Endothelial cell of umbilical vein (primary cell): ENCODE data around the gene CTNNB1. TPM values are rescaled to one million over a fixed set of nuclear protein-coding genes. Genes with fewer than 3 reads are reported as not detected.

Experiments used
- BruUV-seq: library from RNA; stranded (reverse); fragments of 400-500 nt; replicated peaks from 2 replicates; lab custom pipeline; 2021; lab: Mats Ljungman, UMichigan
- CTCF ChIA-PET: fragments of 300-600, 350-600 bp; sonication (Branson Sonifier 250); formaldehyde crosslinking; loops from one replicate; lab custom pipeline; 2021; ENCODE audit warnings: antibody characterized with exemption, inconsistent platforms; lab: Charles Lee
- POLR2A ChIA-PET: fragments of 300-600, 350-600 bp; sonication (Branson Sonifier 250); formaldehyde crosslinking; loops from one replicate; lab custom pipeline; 2021; ENCODE audit warnings: antibody characterized with exemption, inconsistent platforms; lab: Charles Lee
- DNase-seq: peaks from one replicate; pipeline ENCODE4 v3.0.0-alpha.2; 2011; ENCODE audit warnings: low read depth, low spot score
- FAIRE-seq: peaks from 2 replicates; lab custom pipeline; 2011; peaks lifted over from hg19 to GRCh38; lab: Jason Lieb, UNC
- H2AFZ ChIP-seq: 2 replicates; pipeline ENCODE4 v1.6.0; 2012; ENCODE audit warnings: low read depth, low read length, control low read depth, inconsistent platforms
- H3K27ac ChIP-seq: 2 replicates; pipeline ENCODE4 v1.5.1; 2011; ENCODE audit warnings: low read depth, mild to moderate bottlenecking, control low read depth, low read length, moderate library complexity; ENCODE audit not compliant: insufficient read depth
- H3K27me3 ChIP-seq, 2 experiments: 2 replicates each; pipeline versions ENCODE4 v1.6.0 to v1.6.1; 2011; ENCODE audit warnings: low read length in 2 of 2, mixed read lengths in 1 of 2; ENCODE audit not compliant: control insufficient read depth in 2 of 2, insufficient read depth in 2 of 2
- H3K36me3 ChIP-seq, 2 experiments: 2 replicates in 1 of 2; 3 replicates in 1 of 2; pipeline ENCODE4 v1.5.1; 2011; ENCODE audit warnings: low read length in 2 of 2, mild to moderate bottlenecking in 1 of 2, moderate library complexity in 1 of 2; ENCODE audit not compliant: control insufficient read depth in 2 of 2, insufficient read depth in 2 of 2; ENCODE audit errors: extremely low read depth in 1 of 2
- H3K4me1 ChIP-seq: 3 replicates; pipeline ENCODE4 v1.5.1; 2011; ENCODE audit warnings: mild to moderate bottlenecking, low read length; ENCODE audit not compliant: control insufficient read depth, insufficient read depth; ENCODE audit errors: extremely low read depth
- H3K4me2 ChIP-seq: 2 replicates; pipeline ENCODE4 v1.6.1; 2011; ENCODE audit warnings: low read length, control low read depth, mixed read lengths; ENCODE audit not compliant: insufficient read depth
- H3K4me3 ChIP-seq, 3 experiments: fragments of 200-600 bp in 1 of 3; sonication (generic), shearing (Covaris generic) in 1 of 3; replicated peaks in 1 of 3; 2 replicates each; pipeline ENCODE4 v1.5.1; 2011 to 2016; ENCODE audit warnings: control low read depth in 3 of 3, low read length in 3 of 3, mild to moderate bottlenecking in 2 of 3, inconsistent platforms in 1 of 3, low read depth in 1 of 3, moderate library complexity in 1 of 3; ENCODE audit not compliant: insufficient read depth in 1 of 3
- H3K79me2 ChIP-seq: 2 replicates; pipeline ENCODE4 v1.6.0; 2012; ENCODE audit warnings: low read length, inconsistent platforms; ENCODE audit not compliant: control insufficient read depth, insufficient read depth
- H3K9ac ChIP-seq: replicated peaks from 2 replicates; pipeline ENCODE3; 2011; ENCODE audit warnings: low read length, control low read depth; ENCODE audit not compliant: insufficient read depth; ENCODE audit errors: extremely low read depth
- H3K9me1 ChIP-seq: replicated peaks from 3 replicates; pipeline ENCODE4 v1.6.0; 2011; ENCODE audit warnings: mild to moderate bottlenecking, low read length; ENCODE audit not compliant: control insufficient read depth, insufficient read depth; ENCODE audit errors: extremely low read depth
- H3K9me3 ChIP-seq: replicated peaks from 2 replicates; pipeline ENCODE4 v1.5.1; 2012; ENCODE audit warnings: low read length, inconsistent platforms; ENCODE audit not compliant: control insufficient read depth, insufficient read depth
- H4K20me1 ChIP-seq: replicated peaks from 2 replicates; pipeline ENCODE3; 2011; ENCODE audit warnings: mild to moderate bottlenecking, low read length; ENCODE audit not compliant: control insufficient read depth, insufficient read depth; ENCODE audit errors: extremely low read depth
- CTCF ChIP-seq, 2 donors: IDR thresholded peaks; 1 replicate in 1 of 2; 2 replicates in 1 of 2; pipeline ENCODE4 v1.5.1; 2011; ENCODE audit warnings: low read length in 2 of 2, mild to moderate bottlenecking in 2 of 2, moderate library complexity in 2 of 2, control low read depth in 1 of 2, inconsistent platforms in 1 of 2, low read depth in 1 of 2; ENCODE audit not compliant: insufficient read depth in 1 of 2; ENCODE audit errors: extremely low read depth in 1 of 2
- EZH2 ChIP-seq: IDR thresholded peaks from 2 replicates; pipeline ENCODE4 v1.6.1; 2012; ENCODE audit warnings: borderline replicate concordance, low read depth, mild to moderate bottlenecking, moderate library complexity, low read length, inconsistent platforms; ENCODE audit not compliant: severe bottlenecking
- FOS ChIP-seq: IDR thresholded peaks from 2 replicates; pipeline ENCODE4 v1.6.1; 2011; ENCODE audit warnings: mild to moderate bottlenecking, low read length, moderate library complexity, borderline replicate concordance; ENCODE audit not compliant: insufficient read depth
- GATA2 ChIP-seq: IDR thresholded peaks from 2 replicates; pipeline ENCODE4 v1.7.0; 2011; ENCODE audit warnings: low read depth, mild to moderate bottlenecking, moderate library complexity, mixed read lengths, low read length; ENCODE audit not compliant: insufficient read length, insufficient read depth
- JUN ChIP-seq: IDR thresholded peaks from 2 replicates; pipeline ENCODE4 v1.6.1; 2011; ENCODE audit warnings: borderline replicate concordance, low read depth; ENCODE audit not compliant: insufficient read length, insufficient read depth
- MAX ChIP-seq: IDR thresholded peaks from 2 replicates; pipeline ENCODE4 v1.6.1; 2011; ENCODE audit not compliant: insufficient read depth, insufficient read length
- MYC ChIP-seq: IDR thresholded peaks from one replicate; pipeline ENCODE4 v1.6.1; 2011; ENCODE audit warnings: mild to moderate bottlenecking, low read depth, low read length
- POLR2A ChIP-seq: IDR thresholded peaks from 2 replicates; pipeline ENCODE4 v1.6.1; 2012; ENCODE audit warnings: low read depth, mild to moderate bottlenecking, control low read depth, low read length
- POLR2AphosphoS5 ChIP-seq: IDR thresholded peaks from 2 replicates; pipeline ENCODE4 v1.6.1; 2012; ENCODE audit warnings: low read depth, mild to moderate bottlenecking, control low read depth, low read length, moderate library complexity; ENCODE audit not compliant: insufficient read depth
- dilution Hi-C: fragments of 300-500 bp; cut with MboI; formaldehyde crosslinking; loops from one replicate; pipeline ENCODE4 v1.15.0; 2019; ENCODE audit warnings: low sequenced_read_pairs; ENCODE audit not compliant: extremely low pct_ligation_motif_present
- intact Hi-C: fragments of 100-400 bp; cut with micrococcal nuclease; formaldehyde crosslinking; loops from one replicate; pipeline ENCODE4 v1.10.0; 2022
- polyA plus RNA-seq, 4 experiments: library from polyadenylated mRNA; depleted of rRNA in 3 of 4; stranded (reverse) in 3 of 4; unstranded in 1 of 4; fragments of >200 nt; gene quantifications; 2 replicates each; pipeline versions ENCODE4 v1.2.1 to v1.2.3, GENCODE V29; 2011 to 2012; ENCODE audit warnings: missing spikeins in 1 of 4
- total RNA-seq: library from RNA; stranded (reverse); gene quantifications from 2 replicates; pipeline ENCODE4 v1.2.3, GENCODE V29; 2021

CTNNB1 gene
- total and polyA plus RNA-seq, 2 donors (not counting 3 experiments of a cell fraction or from before 2014, with no cell fraction given): 513 to 906 TPM

- POLR2A ChIA-PET: no interaction called here
- Histone ChIP-seq H3K4me2 (no peak overlapping the region), H3K9me1 (no peaks in the 10 kb centered on the region), H3K36me3 (no peaks in the 10 kb centered on the region), H4K20me1 (no peaks in the 10 kb centered on the region), H3K27ac (no peak overlapping the region), H3K4me1 (no peaks in the 10 kb centered on the region), H2AFZ (no peak overlapping the region), H3K4me3 (no peak overlapping the region), H3K9ac (no peak overlapping the region), H3K9me3 (no peaks in the 10 kb centered on the region), H3K27me3 (no peaks in the 10 kb centered on the region), H3K79me2 (no peaks in the 10 kb centered on the region)
- DNase-seq: no peak
- no TSS peak for BruUV-seq
- TF ChIP-seq MAX: no peak
- TF ChIP-seq POLR2A: no peak
- TF ChIP-seq POLR2AphosphoS5: no peak
- TF ChIP-seq CTCF (IDR thresholded peaks at IDR 0.05; ENCODE audit: extremely low read depth in 1 of 2, insufficient read depth in 1 of 2, low read depth in 1 of 2, low read length in 2 of 2): no peak
- TF ChIP-seq GATA2: no peak
- TF ChIP-seq EZH2: no peak
- TF ChIP-seq MYC: no peak
- no peak for TF ChIP-seq FOS
- no peak for TF ChIP-seq JUN
- no peak for FAIRE-seq
- dilution Hi-C loops: no loop called here
- CTCF ChIA-PET: no interaction called here
- intact Hi-C loops: no loop called here
Observed at GRCh38 chr3:41251593-41251992, 52.3 kb downstream of the CTNNB1 start.
